Right lobe of liver (tissue), 6 donors: ENCODE measurements around the gene DNAJB8. TPM values are rescaled to one million over a fixed set of nuclear protein-coding genes. Genes with fewer than 3 reads are reported as not detected.

Source experiments
- ATAC-seq, 4 donors: fragments of 200-7000 bp; cut with Tn5 transposase; one replicate each; pipeline ENCODE4 v1.9.1; 2020; ENCODE audit warnings: mild to moderate bottlenecking in 4 of 4, moderate library complexity in 4 of 4
- DNase-seq, 3 donors: peaks; one replicate each; pipeline ENCODE4 v3.0.0-alpha.2; 2020
- H3K27ac ChIP-seq, 3 donors: fragments of 200-600 bp; one replicate each; pipeline ENCODE4 v1.8.0; 2022
- H3K27me3 ChIP-seq, 2 donors: fragments of 200-600 bp; one replicate each; pipeline ENCODE4 v1.8.0; 2022
- H3K36me3 ChIP-seq, 4 donors: fragments of 200-600 bp; sonication (generic) in 1 of 4; one replicate each; pipeline versions ENCODE4 v1.5.1 to v1.8.0; 2017 to 2022; ENCODE audit warnings: control low read depth in 1 of 4
- H3K4me1 ChIP-seq, 4 donors: fragments of 200-600 bp; sonication (generic) in 1 of 4; one replicate each; pipeline versions ENCODE4 v1.5.1 to v1.8.0; 2017 to 2022; ENCODE audit warnings: control low read depth in 1 of 4
- H3K4me3 ChIP-seq, 3 donors: fragments of 200-600 bp; one replicate each; pipeline ENCODE4 v1.8.0; 2022
- H3K9me3 ChIP-seq, 4 donors: fragments of 200-600 bp; sonication (generic) in 1 of 4; one replicate each; pipeline versions ENCODE4 v1.5.1 to v1.8.0; 2017 to 2022; ENCODE audit warnings: control low read depth in 1 of 4
- POLR2A ChIP-seq: fragments of 450-650 bp; IDR thresholded peaks from one replicate; pipeline ENCODE4 v1.6.1; 2017; ENCODE audit warnings: antibody characterized with exemption, mild to moderate bottlenecking
- WGBS: methylation state at CpG from one replicate; pipeline ENCODE4 v1.1.6; 2018; ENCODE audit warnings: low coverage, low lambda C conversion rate; ENCODE audit not compliant: insufficient coverage; ENCODE audit errors: missing lambda C conversion rate; 5-methylcytosine and 5-hydroxymethylcytosine counted together
- intact Hi-C, 2 donors: fragments of 100-400 bp; cut with DNase I; formaldehyde crosslinking; loops; one replicate each; pipeline versions ENCODE4 v1.11.2 to v1.14.1; 2022
- total RNA-seq, 6 experiments: library from RNA; depleted of rRNA in 2 of 6; stranded (reverse); fragments of >200 nt in 2 of 6; fragmentation: NEBNext Ultra II Directional in 3 of 6; extraction: Animal tissue kit (Norgen Biotek cat#: 25700) in 3 of 6; gene quantifications; one replicate each; pipeline versions ENCODE4 v1.1.0 to v1.2.4, GENCODE V29; 2016 to 2023
- TF ChIP-seq, protein P1 (sequence below), 4 donors: fragments of 200-600 bp in 3 of 4; fragments of 450-650 bp in 1 of 4; IDR thresholded peaks; one replicate each; pipeline versions ENCODE4 v1.5.1 to v1.8.0; 2016 to 2022; ENCODE audit warnings: antibody characterized with exemption in 4 of 4, mild to moderate bottlenecking in 2 of 4
- donor health status: DM: no; HTN: yes; CAD: no.
- donor health status: DM: no; HTN: no; CAD: no.
- donor health status: DM: no; HTN: no; CAD: no.
- donor health status: DM: no; HTN: yes; CAD: no.
- donor health status: DM: no; HTN: yes; CAD: no.

The DNAJB8 gene
- total RNA-seq, 6 experiments from 2014 or later, result not detected

DNA sequence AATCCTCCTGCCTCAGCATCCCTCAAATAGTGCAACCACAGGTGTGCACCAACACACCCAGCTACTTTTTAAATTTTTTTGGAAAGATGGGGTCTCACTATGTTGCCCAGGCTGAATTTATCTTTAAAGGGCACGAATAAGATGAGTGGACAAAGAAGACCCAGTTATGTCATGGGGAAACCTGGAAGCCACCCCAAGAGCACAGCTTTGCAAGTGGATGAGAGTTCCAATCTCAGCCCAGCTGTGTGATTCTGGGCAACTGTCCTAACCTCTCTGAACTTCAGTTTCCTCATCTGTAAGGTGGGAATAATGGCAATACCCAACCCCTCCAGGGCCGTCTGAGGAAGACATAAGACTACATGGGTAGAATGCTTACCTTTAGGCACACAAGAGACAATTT lies 32.2 kb downstream of the DNAJB8 start:
- intact Hi-C loops, result no loop called here

DNA sequence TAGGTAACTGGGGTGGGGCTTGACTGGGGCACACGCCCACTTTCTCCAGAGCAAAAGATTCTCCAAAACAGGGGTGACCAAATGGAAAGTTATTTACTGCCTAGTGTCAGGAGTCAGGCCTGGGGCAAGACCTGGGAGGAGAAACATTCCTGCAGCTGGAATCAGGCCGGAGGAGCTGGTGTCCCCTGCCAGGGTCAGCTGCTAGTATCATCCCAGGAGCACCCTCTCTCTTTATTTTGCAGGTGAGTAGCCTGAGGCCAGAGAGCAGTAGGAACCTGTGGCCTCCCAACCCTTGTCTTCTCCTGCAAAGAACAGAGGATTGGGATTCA lies 32.9 kb downstream of the DNAJB8 start:
- Histone ChIP-seq H3K27ac (no peak overlapping the region), H3K36me3 (no peaks in the 10 kb centered on the region), H3K9me3 (no peaks in the 10 kb centered on the region), H3K4me1 (peaks cover 0 to 7% (median 0%) of the 10 kb centered on the region in 4 donors), H3K4me3 (no peak overlapping the region), H3K27me3 (peaks cover 0 to 4% of the 10 kb centered on the region in 2 donors)
- no peak for ATAC-seq
- no peak for DNase-seq
- no peak for TF ChIP-seq POLR2A
- TF ChIP-seq, protein P1, sequence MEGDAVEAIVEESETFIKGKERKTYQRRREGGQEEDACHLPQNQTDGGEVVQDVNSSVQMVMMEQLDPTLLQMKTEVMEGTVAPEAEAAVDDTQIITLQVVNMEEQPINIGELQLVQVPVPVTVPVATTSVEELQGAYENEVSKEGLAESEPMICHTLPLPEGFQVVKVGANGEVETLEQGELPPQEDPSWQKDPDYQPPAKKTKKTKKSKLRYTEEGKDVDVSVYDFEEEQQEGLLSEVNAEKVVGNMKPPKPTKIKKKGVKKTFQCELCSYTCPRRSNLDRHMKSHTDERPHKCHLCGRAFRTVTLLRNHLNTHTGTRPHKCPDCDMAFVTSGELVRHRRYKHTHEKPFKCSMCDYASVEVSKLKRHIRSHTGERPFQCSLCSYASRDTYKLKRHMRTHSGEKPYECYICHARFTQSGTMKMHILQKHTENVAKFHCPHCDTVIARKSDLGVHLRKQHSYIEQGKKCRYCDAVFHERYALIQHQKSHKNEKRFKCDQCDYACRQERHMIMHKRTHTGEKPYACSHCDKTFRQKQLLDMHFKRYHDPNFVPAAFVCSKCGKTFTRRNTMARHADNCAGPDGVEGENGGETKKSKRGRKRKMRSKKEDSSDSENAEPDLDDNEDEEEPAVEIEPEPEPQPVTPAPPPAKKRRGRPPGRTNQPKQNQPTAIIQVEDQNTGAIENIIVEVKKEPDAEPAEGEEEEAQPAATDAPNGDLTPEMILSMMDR (IDR thresholded peaks at IDR 0.05), result no peak
- intact Hi-C loops, result no loop called here
- WGBS, result 60% methylated on average over 1 of the region's 2 CpGs

More for the DNA sequence above, 32.2 kb downstream of the DNAJB8 start:
- no peaks in the 10 kb centered on the region for H3K36me3 ChIP-seq
- H3K27ac ChIP-seq, result no peak overlapping the region
- WGBS, result 86% methylated on average over 2 of the region's 2 CpGs
- no peak overlapping the region for H3K4me3 ChIP-seq
- H3K27me3 ChIP-seq, result peaks cover 0 to 4% of the 10 kb centered on the region in 2 donors
- H3K9me3 ChIP-seq, result no peaks in the 10 kb centered on the region
- peaks cover 0 to 7% (median 0%) of the 10 kb centered on the region in 4 donors for H3K4me1 ChIP-seq
- TF ChIP-seq, protein P1 (IDR thresholded peaks at IDR 0.05), result no peak
- no peak for TF ChIP-seq POLR2A
- ATAC-seq, result no peak
- no peak for DNase-seq

DNA sequence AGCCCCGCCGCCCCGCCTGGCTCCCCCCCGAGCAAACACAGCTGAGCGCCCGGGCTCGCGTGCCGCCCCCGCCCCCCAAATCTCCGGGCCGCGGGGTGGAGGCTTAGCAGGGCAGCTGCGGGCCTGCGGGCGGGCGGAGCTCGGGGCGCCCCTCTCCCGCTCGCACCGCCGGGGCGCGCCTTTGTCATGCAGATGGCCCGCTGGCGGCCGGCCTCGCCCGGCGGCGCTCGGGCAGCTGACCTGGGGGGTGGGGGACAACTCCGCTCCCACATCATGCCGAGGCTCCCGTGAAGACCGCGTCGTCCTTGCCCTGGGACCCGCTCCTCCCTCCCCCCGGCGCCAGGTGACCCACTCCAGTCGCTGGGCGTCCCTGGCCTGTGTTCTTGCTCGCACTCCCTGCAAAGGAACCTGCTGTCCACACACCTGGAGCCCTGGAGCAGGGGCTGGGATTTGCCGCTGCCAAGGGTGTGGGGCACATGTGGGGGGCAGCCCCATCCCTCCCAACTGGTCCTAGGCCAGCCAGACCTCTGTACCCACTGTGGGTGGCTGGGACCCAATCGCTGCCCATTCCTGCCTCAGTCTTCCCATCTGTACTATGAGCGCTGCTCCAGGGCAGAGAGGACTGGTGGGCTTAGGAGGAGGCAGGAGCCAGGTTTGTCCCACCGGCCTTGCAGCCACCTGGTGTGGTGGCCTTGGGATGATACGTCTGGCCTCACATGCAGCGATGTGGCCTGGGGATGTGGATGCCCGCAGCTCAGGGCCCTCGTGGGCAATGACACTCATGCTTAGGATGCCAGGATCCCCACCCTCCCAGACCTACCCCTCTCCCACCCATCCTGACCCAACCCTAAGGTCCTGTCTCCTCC lies 33.5 kb downstream of the DNAJB8 start:
- no peak for ATAC-seq
- Histone ChIP-seq H3K4me1 (peaks cover 0 to 7% (median 0%) of the 10 kb centered on the region in 4 donors), H3K36me3 (no peaks in the 10 kb centered on the region), H3K27me3 (peaks cover 0 to 4% of the 10 kb centered on the region in 2 donors), H3K4me3 (peak overlapping the region in 1 of 3 donors; percentile 19), H3K27ac (no peak overlapping the region), H3K9me3 (no peaks in the 10 kb centered on the region)
- WGBS, result no CpG with 5 or more reads among the region's 53 CpGs
- TF ChIP-seq, protein P1 (IDR thresholded peaks at IDR 0.05), result no peak
- TF ChIP-seq POLR2A, result no peak
- intact Hi-C loops, result no loop called here
- no peak for DNase-seq

DNA sequence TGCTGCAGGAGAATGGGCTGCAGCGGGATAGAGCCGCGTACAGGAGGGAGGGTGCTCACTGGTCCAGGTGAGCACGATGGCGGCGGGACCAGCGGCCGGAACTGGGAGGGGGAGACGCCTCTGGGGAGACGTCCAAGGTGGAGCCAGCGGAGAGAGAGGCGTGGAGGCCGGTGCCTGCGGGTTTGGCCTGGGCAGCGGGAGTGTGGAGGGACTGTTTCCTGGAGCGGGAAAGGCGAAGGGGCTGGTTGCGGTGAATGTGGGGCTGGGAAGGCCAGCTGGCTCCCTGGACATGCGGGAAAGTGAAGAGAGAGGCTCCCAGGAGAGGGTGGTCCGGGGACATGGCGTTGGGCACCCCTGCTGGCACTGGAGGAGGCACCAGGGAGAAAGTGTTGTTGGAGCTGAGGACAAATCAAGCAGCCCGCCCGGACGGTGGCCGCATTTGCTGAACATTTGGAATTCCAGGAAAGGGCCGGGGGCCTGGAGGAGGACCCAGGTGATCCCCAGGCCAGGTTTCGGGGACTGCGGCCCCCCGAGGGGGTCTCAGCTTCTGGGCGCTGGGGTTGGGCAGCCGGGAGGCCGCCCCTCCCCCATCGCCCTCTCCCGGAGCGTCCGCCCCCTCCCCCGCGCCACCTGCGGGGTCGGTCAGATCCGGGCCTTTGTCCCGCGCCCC lies 34.3 kb downstream of the DNAJB8 start:
- 7% methylated on average over 10 of the region's 43 CpGs for WGBS
- ATAC-seq (peak in 3 of 4 donors; percentile 20 to 26 (median 25)), DNase-seq (no peak)
- no peak for TF ChIP-seq POLR2A
- TF ChIP-seq, protein P1 (IDR thresholded peaks at IDR 0.05), result no peak
- peaks cover 0 to 7% (median 0%) of the 10 kb centered on the region in 4 donors for H3K4me1 ChIP-seq
- H3K36me3 ChIP-seq, result no peaks in the 10 kb centered on the region
- H3K27ac ChIP-seq, result no peak overlapping the region
- no peaks in the 10 kb centered on the region for H3K9me3 ChIP-seq
- intact Hi-C loops, result no loop called here
- H3K4me3 ChIP-seq, result peak overlapping the region in 1 of 3 donors; percentile 19
- H3K27me3 ChIP-seq, result peaks cover 0 to 4% of the 10 kb centered on the region in 2 donors
